H1 (cell line): ENCODE measurements around the gene COPA. TPM values are rescaled to one million over a fixed set of nuclear protein-coding genes. Genes with fewer than 3 reads are reported as not detected.

ENCODE experiments used
- polyA plus RNA-seq, 7 experiments: library from polyadenylated mRNA; depleted of rRNA in 3 of 7; stranded (reverse) in 5 of 7; unstranded in 2 of 7; fragments of >200 nt in 5 of 7; fragments of 200-250 nt in 2 of 7; gene quantifications; 1 replicate in 5 of 7; 2 replicates in 1 of 7; 4 replicates in 1 of 7; pipeline versions ENCODE4 v1.2.1 to v1.2.3, GENCODE V29; 2011 to 2013; ENCODE audit warnings: missing spikeins in 2 of 7, mixed read lengths in 2 of 7
- total RNA-seq: library from RNA; stranded (reverse); fragmentation: NEBNext Ultra II Directional; extraction: Animal tissue kit (Norgen Biotek cat#: 25700); gene quantifications from 2 replicates; pipeline ENCODE4 v1.2.1, GENCODE V29; 2021
- TF ChIP-seq, protein P1 (sequence below): fragments of 300-600 bp; sonication (generic); IDR thresholded peaks from 2 replicates; pipeline ENCODE4 v1.7.1; 2012; ENCODE audit warnings: low read length, moderate library complexity, mild to moderate bottlenecking, inconsistent platforms; ENCODE audit not compliant: insufficient replicate concordance

The COPA gene
- total and polyA plus RNA-seq, 2 of the 8 experiments (the other 6 are each of a cell fraction or from before 2014, with no cell fraction given): 78.2 to 115 TPM

DNA sequence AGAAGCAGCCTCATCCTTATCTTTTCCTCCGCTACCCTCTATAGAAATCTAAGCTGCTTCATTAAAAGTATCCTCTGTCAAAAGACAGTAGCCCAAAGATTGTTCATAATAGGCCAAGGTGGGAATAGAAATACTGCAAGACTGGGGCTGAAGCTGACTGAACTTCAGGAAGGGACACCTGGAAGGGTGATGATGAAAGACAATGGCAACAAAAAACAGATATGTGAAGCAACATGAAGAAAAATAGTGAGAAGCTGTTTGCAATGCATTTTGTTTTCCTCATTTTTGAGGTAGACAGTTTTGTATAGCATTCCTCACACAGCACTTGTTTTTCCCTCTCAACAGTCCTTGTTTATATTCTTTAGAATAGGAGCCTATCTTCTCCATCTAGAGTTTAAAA is 97.6 kb downstream of the COPA start (continued):
- TF ChIP-seq, protein P1, sequence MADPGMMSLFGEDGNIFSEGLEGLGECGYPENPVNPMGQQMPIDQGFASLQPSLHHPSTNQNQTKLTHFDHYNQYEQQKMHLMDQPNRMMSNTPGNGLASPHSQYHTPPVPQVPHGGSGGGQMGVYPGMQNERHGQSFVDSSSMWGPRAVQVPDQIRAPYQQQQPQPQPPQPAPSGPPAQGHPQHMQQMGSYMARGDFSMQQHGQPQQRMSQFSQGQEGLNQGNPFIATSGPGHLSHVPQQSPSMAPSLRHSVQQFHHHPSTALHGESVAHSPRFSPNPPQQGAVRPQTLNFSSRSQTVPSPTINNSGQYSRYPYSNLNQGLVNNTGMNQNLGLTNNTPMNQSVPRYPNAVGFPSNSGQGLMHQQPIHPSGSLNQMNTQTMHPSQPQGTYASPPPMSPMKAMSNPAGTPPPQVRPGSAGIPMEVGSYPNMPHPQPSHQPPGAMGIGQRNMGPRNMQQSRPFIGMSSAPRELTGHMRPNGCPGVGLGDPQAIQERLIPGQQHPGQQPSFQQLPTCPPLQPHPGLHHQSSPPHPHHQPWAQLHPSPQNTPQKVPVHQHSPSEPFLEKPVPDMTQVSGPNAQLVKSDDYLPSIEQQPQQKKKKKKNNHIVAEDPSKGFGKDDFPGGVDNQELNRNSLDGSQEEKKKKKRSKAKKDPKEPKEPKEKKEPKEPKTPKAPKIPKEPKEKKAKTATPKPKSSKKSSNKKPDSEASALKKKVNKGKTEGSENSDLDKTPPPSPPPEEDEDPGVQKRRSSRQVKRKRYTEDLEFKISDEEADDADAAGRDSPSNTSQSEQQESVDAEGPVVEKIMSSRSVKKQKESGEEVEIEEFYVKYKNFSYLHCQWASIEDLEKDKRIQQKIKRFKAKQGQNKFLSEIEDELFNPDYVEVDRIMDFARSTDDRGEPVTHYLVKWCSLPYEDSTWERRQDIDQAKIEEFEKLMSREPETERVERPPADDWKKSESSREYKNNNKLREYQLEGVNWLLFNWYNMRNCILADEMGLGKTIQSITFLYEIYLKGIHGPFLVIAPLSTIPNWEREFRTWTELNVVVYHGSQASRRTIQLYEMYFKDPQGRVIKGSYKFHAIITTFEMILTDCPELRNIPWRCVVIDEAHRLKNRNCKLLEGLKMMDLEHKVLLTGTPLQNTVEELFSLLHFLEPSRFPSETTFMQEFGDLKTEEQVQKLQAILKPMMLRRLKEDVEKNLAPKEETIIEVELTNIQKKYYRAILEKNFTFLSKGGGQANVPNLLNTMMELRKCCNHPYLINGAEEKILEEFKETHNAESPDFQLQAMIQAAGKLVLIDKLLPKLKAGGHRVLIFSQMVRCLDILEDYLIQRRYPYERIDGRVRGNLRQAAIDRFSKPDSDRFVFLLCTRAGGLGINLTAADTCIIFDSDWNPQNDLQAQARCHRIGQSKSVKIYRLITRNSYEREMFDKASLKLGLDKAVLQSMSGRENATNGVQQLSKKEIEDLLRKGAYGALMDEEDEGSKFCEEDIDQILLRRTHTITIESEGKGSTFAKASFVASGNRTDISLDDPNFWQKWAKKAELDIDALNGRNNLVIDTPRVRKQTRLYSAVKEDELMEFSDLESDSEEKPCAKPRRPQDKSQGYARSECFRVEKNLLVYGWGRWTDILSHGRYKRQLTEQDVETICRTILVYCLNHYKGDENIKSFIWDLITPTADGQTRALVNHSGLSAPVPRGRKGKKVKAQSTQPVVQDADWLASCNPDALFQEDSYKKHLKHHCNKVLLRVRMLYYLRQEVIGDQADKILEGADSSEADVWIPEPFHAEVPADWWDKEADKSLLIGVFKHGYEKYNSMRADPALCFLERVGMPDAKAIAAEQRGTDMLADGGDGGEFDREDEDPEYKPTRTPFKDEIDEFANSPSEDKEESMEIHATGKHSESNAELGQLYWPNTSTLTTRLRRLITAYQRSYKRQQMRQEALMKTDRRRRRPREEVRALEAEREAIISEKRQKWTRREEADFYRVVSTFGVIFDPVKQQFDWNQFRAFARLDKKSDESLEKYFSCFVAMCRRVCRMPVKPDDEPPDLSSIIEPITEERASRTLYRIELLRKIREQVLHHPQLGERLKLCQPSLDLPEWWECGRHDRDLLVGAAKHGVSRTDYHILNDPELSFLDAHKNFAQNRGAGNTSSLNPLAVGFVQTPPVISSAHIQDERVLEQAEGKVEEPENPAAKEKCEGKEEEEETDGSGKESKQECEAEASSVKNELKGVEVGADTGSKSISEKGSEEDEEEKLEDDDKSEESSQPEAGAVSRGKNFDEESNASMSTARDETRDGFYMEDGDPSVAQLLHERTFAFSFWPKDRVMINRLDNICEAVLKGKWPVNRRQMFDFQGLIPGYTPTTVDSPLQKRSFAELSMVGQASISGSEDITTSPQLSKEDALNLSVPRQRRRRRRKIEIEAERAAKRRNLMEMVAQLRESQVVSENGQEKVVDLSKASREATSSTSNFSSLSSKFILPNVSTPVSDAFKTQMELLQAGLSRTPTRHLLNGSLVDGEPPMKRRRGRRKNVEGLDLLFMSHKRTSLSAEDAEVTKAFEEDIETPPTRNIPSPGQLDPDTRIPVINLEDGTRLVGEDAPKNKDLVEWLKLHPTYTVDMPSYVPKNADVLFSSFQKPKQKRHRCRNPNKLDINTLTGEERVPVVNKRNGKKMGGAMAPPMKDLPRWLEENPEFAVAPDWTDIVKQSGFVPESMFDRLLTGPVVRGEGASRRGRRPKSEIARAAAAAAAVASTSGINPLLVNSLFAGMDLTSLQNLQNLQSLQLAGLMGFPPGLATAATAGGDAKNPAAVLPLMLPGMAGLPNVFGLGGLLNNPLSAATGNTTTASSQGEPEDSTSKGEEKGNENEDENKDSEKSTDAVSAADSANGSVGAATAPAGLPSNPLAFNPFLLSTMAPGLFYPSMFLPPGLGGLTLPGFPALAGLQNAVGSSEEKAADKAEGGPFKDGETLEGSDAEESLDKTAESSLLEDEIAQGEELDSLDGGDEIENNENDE: no peak
